ENCODE measurements around the gene GTPBP10. TPM values are rescaled to one million over a fixed set of nuclear protein-coding genes. Genes with fewer than 3 reads are reported as not detected.
"Not testable (repeated sequence)": the region's sequence is repeated elsewhere in the genome, so short reads cannot be mapped to it uniquely, and the experiment has no call there.

The GTPBP10 gene
- total RNA-seq, 2 donors from 2014 or later: 3.6 to 20.8 TPM

DNA sequence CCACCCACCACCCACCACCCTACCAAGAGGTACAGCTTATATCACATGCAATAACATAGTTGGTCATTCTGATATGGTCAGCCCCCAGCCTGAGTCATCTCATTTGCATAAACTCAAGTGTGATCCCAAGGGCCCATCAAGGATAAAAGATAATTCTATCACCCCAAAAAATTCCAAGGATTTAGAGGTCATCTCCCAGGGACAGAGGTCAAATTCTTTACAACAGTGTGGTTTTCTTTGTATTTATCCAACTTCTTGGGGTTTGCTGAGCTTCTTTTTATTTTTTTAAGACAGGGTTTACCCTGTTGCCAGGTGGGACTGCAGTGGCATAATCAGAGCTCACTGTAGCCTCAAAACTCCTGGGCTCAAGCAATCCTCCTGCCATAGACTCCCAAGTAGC is 9.4 kb upstream of the GTPBP10 start:
- no peak for DNase-seq
- Histone ChIP-seq H3K27me3 (no peaks in the 10 kb centered on the region), H3K4me1 (no peaks in the 10 kb centered on the region), H3K27ac (no peak overlapping the region), H3K9me3 (no peaks in the 10 kb centered on the region), H3K36me3 (replicated peaks in 1 of 2; ENCODE audit: insufficient read depth in 1 of 2, low read depth in 2 of 2) (no peaks in the 10 kb centered on the region), H3K4me3 (no peak overlapping the region)
- no peak for ATAC-seq
- intact Hi-C loops (cut with DNase I): no loop called here
- TF ChIP-seq, protein P1, sequence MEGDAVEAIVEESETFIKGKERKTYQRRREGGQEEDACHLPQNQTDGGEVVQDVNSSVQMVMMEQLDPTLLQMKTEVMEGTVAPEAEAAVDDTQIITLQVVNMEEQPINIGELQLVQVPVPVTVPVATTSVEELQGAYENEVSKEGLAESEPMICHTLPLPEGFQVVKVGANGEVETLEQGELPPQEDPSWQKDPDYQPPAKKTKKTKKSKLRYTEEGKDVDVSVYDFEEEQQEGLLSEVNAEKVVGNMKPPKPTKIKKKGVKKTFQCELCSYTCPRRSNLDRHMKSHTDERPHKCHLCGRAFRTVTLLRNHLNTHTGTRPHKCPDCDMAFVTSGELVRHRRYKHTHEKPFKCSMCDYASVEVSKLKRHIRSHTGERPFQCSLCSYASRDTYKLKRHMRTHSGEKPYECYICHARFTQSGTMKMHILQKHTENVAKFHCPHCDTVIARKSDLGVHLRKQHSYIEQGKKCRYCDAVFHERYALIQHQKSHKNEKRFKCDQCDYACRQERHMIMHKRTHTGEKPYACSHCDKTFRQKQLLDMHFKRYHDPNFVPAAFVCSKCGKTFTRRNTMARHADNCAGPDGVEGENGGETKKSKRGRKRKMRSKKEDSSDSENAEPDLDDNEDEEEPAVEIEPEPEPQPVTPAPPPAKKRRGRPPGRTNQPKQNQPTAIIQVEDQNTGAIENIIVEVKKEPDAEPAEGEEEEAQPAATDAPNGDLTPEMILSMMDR (IDR thresholded peaks at IDR 0.05): no peak
- no peak for TF ChIP-seq POLR2A (IDR thresholded peaks at IDR 0.05)

GRCh38 chr7:90345016-90345415 is 1.5 kb upstream of the GTPBP10 start:
- no peaks in the 10 kb centered on the region for H3K36me3 ChIP-seq (replicated peaks in 1 of 2; ENCODE audit: insufficient read depth in 1 of 2, low read depth in 2 of 2)
- H3K9me3 ChIP-seq: no peaks in the 10 kb centered on the region
- DNase-seq: no peak
- no peaks in the 10 kb centered on the region for H3K27me3 ChIP-seq
- intact Hi-C loops (cut with DNase I): loop anchor here (10.0 kb wide), 1 partner anchor 60 kb away; the partner anchor contains the start of gene CLDN12
- TF ChIP-seq, protein P1 (IDR thresholded peaks at IDR 0.05): no peak
- TF ChIP-seq POLR2A (IDR thresholded peaks at IDR 0.05): no peak
- no peak overlapping the region for H3K4me3 ChIP-seq
- peaks cover 16% of the 10 kb centered on the region for H3K4me1 ChIP-seq
- no peak for ATAC-seq
- no peak overlapping the region for H3K27ac ChIP-seq

DNA sequence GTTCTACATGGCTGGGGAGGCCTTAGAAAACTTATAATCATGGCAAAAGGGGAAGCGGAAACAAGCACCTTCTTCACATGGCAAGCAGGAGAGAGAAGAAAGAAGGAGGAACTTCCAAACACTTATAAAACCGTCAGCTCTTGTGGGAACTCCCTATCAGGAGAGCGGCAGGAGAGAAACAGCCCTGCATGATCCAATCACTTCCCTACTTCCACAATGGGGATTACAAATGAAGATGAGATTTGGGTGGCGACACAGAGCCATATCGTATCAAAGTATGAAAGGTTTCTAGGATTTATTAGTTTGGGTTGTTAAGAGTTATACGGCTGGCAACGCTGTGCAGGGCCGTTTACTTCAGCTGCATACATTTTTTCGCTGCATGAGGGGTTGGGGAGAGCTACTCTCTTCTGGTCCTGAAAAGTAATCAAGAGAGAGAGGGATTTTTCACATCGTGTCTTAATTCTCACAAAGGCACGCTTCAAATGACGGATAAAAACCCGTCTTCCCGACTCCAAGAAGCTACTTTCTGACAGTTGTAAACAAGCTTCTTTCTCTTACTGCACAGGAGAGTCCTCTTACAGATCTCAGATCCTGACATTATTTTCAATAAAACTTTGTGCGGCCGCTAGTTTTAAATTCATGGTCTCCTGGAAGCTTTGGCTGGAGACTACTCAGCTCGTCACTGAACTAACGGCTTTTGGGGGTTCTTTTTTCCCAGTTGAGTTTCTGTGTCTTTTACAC is 751 bp upstream of the GTPBP10 start:
- no peak for TF ChIP-seq POLR2A (IDR thresholded peaks at IDR 0.05)
- TF ChIP-seq, protein P1 (IDR thresholded peaks at IDR 0.05): no peak
- Histone ChIP-seq H3K9me3 (no peaks in the 10 kb centered on the region), H3K4me3 (peak overlapping the region; percentile 40 to 84), H3K27ac (peak overlapping the region in 3 of 4 donors; percentile 75 to 91 (median 87)), H3K36me3 (replicated peaks in 1 of 2; ENCODE audit: insufficient read depth in 1 of 2, low read depth in 2 of 2) (no peaks in the 10 kb centered on the region), H3K4me1 (peaks cover 18% of the 10 kb centered on the region), H3K27me3 (no peaks in the 10 kb centered on the region)
- WGBS, 2 donors: 4 to 5% methylated on average over 18 of the region's 18 CpGs
- peak; percentile 37 for ATAC-seq
- DNase-seq: peak in 2 of 4 donors; percentile 9 to 18
- intact Hi-C loops (cut with DNase I): loop anchor here (10.0 kb wide), 1 partner anchor 59 kb away; the partner anchor contains the start of gene CLDN12

DNA sequence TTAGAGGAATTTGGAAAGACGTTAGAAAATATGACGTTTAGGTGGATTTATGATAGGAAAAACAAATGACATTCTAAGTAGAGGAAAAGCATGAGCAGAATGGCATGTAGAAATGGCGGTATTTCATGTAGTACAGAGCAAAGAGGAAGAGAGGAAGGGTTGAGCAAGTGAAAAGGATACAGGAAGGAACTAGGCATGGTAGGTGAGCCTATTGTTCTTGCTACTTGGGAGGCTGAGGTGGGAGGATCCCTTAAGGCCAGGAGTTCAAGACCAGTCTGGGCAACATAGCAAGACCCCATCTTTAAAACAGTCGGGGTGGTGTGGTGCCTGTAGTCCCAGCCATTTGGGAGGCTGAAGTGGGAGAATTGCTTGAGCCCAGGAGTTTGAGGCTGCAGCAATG is 1.2 kb downstream of the GTPBP10 start:
- TF ChIP-seq POLR2A (IDR thresholded peaks at IDR 0.05): no peak
- TF ChIP-seq, protein P1 (IDR thresholded peaks at IDR 0.05): no peak
- Histone ChIP-seq H3K36me3 (replicated peaks in 1 of 2; ENCODE audit: insufficient read depth in 1 of 2, low read depth in 2 of 2) (no peaks in the 10 kb centered on the region), H3K27me3 (no peaks in the 10 kb centered on the region), H3K27ac (no peak overlapping the region), H3K9me3 (no peaks in the 10 kb centered on the region), H3K4me1 (peaks cover 26% of the 10 kb centered on the region), H3K4me3 (no peak overlapping the region)
- DNase-seq (no peak), ATAC-seq (no peak)
- 40 to 47% methylated on average over 4 of the region's 4 CpGs for WGBS, 2 donors
- intact Hi-C loops (cut with DNase I): loop anchor here (10.0 kb wide), 1 partner anchor 57 kb away; the partner anchor contains the start of gene CLDN12

GRCh38 chr7:90349305-90349704 is 2.8 kb downstream of the GTPBP10 start:
- no peaks in the 10 kb centered on the region for H3K9me3 ChIP-seq
- 85 to 90% methylated on average over 4 of the region's 4 CpGs for WGBS, 2 donors
- H3K27ac ChIP-seq: no peak overlapping the region
- no peak for TF ChIP-seq POLR2A (IDR thresholded peaks at IDR 0.05)
- TF ChIP-seq, protein P1 (IDR thresholded peaks at IDR 0.05): no peak
- no peak for DNase-seq
- peaks cover 26% of the 10 kb centered on the region for H3K4me1 ChIP-seq
- intact Hi-C loops (cut with DNase I): loop anchor here (10.0 kb wide), 1 partner anchor 55 kb away; the partner anchor contains the start of gene CLDN12
- H3K4me3 ChIP-seq: no peak overlapping the region
- no peaks in the 10 kb centered on the region for H3K27me3 ChIP-seq
- no peak for ATAC-seq
- no peaks in the 10 kb centered on the region for H3K36me3 ChIP-seq (replicated peaks in 1 of 2; ENCODE audit: insufficient read depth in 1 of 2, low read depth in 2 of 2)

DNA sequence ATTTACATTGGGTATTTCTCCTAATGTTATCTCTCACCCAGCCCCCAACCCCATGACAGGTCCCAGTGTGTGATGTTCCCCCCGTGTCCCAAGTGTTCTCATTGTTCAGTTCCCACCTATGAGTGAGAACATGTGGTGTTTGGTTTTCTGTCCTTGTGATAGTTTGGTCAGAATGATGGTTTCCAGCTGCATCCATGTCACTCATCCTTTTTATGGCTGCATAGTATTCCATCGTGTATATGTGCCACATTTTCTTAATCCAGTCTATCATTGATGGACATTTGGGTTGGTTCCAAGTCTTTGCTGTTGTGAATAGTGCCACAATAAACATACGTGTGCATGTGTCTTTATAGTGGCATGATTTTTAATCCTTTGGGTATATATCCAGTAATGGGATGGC is 3.5 kb downstream of the GTPBP10 start:
- H3K9me3 ChIP-seq; DNase-seq; intact Hi-C loops (cut with DNase I); H3K4me3 ChIP-seq; H3K27ac ChIP-seq; H3K36me3 ChIP-seq (replicated peaks in 1 of 2; ENCODE audit: insufficient read depth in 1 of 2, low read depth in 2 of 2); H3K27me3 ChIP-seq; ATAC-seq: not testable (repeated sequence)
- peaks cover 26% of the 10 kb centered on the region for H3K4me1 ChIP-seq
- 92 to 94% methylated on average over 3 of the region's 3 CpGs for WGBS, 2 donors

Measured in body of pancreas (tissue), 4 donors.